KBM-7 (cell line): ENCODE measurements around the gene FHIT.

Experiments
- DNase-seq: peaks from one replicate; pipeline ENCODE4 v3.0.0-alpha.2; 2015
- in situ Hi-C: fragments of 300-500 bp; cut with MboI; formaldehyde crosslinking; loops from 2 replicates; pipeline ENCODE4 v1.14.3; 2020; ENCODE audit warnings: low sequenced_read_pairs, low pct_unique_long_range_greater_than_20kb, mixed read lengths

FHIT gene

DNA sequence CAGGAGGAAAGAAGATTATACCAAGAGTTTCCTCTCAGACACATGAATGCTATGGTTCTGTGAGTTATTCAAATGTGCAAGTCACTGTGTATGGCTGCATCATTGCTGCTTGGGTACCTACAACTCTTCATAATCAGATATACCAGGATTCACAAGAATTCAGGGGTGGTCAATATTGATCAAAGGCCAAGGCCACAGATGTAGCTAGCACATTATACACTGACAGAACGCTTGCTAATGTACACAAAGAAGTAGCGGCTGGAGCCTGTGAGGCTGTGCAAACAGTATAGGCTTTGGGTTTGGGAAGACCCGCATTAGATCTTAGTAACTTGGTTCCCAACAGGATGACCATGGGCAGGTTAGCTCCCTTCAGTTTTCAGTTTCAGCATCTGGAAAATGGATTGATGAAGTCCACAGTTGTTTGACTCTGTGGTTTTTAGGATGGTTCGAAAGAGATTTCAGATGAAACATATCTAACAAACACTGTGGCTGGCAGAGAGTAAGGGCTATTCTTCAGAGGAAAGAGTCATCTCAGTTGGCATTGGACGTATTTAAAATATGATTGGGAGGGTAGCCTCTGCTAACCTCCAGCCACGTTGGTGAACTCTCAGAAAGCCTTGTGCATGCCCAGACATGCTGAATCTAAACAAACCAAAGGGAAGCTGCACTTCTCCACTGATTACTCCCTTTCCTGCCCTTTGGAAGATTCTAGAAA, 1452.7 kb downstream of the FHIT start:
- in situ Hi-C loops, result no loop called here
- no peak for DNase-seq

DNA sequence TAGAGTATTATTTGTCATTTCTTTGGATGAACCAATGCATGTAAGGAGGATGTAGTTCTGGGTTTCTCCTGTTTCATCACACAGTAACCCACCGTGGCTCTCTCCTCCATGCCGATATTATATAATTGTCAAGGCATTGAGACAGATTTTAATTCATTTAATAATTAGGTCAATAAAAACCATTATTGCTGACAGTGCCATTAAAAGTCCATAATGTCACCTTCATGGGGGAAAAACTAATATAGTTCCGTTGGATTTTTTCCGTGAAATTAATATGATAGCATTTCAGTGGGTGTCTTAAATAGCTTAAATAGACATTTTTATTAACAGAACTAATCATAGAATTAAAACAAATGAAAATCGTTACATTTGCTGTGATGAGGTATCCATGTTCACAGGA, 1453.7 kb downstream of the FHIT start:
- DNase-seq, result no peak
- in situ Hi-C loops, result no loop called here

DNA sequence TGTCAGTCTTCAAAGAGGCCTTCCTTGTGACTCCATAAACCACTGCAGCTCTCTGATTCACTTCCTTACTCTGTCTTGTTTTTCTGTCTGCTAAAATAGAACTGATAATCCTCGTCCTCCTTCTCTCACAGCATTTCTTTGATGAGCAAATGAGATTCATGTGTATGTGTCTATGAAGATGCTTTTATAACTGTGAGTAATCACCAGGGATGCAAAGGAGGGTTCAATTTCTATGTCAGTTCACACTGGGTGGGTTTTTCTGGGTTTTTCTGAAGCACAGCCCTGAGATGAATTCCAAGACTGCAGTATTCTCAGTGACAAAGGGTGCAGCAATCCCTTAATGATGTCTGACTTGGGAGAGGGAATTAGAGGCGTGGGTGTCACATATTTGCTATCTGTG, 1454.8 kb downstream of the FHIT start:
- in situ Hi-C loops, result no loop called here
- DNase-seq, result no peak

DNA sequence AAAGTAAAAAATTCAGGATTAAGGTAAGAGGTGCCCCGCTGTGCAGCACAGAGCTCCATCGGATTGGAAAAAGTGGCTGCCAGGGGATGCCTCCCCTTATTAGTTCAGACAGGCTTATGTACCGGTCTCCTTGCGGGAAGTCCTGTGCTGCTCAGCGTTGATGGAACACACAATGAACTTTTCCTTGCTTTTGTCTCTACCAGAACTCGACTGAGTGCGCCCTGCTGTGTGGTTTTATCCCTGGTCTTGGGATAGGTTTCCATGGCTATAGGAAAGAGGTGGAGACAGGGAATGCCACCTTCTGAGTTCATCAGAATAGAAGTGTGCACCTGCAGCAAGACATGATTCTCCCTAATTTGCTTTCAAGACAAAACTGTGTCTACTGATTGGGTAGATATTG, 1455.5 kb downstream of the FHIT start:
- no peak for DNase-seq
- in situ Hi-C loops, result no loop called here

DNA sequence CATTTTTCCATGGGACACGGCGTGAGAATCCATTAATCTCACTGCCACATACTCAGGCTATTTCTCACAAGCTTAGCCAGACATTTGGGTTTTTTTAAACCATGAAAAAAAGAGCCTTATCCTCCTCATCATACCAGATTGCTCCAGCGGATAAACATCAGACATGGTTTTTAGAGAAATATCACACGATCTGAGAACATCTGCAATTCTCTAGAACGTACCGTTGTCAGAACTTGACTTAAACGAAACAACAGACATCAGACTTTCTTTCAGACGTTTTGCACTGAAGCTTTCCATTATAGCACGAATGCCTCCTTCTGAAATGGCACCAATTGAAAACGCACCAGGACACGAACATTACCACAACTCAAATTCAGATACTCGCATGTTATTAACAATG, 1457.3 kb downstream of the FHIT start:
- DNase-seq, result no peak
- in situ Hi-C loops, result no loop called here

DNA sequence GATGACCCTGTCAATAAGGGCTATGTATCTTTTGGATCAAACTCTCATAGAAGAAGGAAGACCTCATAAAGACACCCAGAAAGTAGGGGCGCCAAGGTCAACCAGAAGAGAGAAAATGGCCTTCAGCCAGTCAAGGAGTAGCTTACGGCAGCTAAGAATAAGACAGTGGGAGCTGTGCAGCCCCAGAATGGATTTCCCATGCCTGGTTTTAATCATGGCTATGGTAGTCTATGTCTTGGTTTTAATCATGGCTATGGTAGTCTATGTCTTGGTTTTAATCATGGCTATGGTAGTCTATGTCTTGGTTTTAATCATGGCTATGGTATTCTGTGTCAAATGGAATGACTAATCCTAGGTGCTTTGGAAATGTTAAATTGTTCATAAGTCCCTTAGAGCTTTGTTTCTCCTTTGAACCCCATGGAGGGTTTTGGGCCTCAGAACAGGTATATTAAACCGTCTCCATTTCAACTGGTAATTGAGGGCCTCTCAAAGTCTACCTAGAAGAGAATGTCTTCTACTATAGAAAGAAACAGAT, 1459.4 kb downstream of the FHIT start:
- in situ Hi-C loops, result no loop called here
- no peak for DNase-seq

DNA sequence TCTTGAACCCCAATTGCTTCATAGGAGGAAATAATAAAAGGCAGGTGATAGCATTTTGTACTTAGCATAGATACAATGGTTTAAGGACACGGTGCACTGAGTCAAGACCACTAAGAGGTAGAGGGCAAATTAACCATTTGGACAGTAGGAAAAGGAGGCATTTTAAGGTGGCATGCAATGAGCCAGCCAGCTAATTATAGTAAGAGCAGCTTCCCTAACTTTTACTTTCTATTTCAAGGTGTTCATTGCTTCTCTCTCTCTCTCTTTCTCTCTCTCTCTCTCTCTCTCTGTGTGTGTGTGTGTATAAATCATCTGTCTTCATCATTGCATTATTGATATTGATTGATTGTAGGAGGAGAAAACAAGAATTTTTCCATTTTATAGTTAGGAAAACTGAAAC, 1461.0 kb downstream of the FHIT start:
- in situ Hi-C loops, result no loop called here
- DNase-seq, result no peak

DNA sequence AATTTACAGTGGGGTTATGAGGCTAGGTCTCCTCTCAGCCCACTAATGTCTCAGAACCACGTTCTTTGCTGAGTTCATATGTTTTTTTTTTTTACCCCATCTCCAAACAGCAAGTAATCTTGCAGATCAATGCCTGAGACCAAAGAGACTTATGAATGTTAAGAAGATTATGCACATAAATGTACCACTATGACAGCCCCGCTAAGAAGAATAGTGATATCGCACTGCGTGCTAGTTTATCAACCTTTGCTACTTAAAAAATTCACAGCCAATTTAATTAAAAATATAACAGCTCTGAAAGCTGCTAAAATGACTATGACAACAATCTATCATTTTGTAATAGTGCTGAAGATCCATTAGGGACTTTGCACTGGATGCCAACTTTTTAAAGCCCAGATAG, 1462.5 kb downstream of the FHIT start:
- DNase-seq, result no peak
- in situ Hi-C loops, result no loop called here

DNA sequence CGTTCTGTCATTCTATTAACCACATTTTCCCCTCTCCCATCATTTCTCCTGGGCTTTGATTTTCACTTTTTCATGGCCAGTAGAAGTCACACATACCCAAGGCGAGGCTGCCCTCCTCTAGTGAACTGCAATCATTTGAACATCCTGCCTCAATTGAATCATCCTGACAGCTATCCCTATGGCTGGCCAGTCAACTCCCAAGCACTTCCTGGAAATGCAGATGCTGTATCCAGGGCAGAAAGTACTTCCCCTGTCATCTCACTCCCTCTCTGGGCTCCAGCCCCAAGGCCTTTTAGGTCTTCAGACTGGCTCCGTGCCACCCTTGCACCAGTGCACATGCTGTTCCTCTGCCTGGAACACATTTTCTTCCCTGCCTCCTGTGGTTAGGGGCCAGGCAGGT, 1463.1 kb downstream of the FHIT start:
- DNase-seq, result no peak
- in situ Hi-C loops, result no loop called here

DNA sequence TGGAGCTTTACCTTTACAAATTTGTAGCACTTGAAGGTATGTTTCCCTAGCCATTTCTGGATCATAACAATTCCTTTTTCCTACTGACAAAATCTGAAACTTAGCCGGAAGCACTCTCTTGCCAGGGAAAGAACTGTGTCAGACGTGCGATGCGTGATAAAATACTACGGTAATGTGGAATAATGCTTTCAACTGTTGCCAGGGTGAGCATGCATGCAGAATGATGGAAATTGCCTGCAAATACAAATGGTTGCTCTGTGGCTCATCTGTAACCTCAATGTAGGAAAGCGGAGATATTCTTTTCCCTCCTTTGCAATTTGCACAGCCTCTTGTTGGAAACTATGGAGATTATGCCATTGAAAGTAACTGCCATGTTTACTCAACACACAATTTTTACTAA, 1464.9 kb downstream of the FHIT start:
- in situ Hi-C loops, result no loop called here
- DNase-seq, result no peak

DNA sequence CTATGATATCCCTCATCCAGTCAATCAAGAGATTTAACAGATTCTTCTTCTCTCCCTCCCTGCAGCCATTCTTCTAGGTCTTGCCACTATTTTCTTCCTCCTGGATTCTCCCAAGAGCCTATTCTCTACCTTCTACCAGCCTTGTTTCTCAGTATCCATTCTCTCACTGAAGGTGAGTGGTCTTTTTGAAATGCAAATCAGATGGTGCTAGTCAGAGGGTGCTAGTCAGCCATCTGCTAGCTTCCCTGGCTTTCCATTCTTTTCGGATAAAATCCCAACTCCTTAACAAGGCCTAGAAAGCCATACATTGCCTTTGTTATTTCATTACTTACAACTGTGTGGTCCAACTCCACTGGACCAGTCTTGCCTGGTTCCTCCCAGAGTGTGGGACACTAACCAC, 1467.1 kb downstream of the FHIT start:
- no peak for DNase-seq
- in situ Hi-C loops, result no loop called here

DNA sequence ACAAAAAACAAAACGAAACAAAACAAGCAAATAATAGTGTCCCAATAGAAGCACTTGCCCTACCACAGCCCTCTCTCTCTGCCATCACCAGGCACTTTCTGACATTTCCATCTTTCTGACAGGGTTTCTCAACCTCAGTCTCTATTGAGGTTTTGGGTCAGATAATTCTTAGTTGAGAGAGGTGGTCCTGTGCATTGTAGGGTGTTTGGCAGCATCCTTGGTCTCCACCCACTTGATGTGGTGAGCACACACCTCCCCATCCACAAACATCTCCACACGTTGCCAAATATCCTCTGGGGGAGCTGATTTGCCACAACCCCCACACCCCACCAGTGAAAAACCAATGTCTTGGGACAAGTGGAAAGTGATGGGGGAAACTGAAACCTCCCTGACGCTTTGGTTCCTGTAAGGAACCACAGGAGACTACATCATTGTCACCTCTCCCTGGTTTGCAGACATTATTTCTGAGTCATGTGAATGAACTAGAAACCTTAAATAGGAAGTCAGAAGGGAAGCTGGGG, 1467.7 kb downstream of the FHIT start:
- in situ Hi-C loops, result no loop called here

DNA sequence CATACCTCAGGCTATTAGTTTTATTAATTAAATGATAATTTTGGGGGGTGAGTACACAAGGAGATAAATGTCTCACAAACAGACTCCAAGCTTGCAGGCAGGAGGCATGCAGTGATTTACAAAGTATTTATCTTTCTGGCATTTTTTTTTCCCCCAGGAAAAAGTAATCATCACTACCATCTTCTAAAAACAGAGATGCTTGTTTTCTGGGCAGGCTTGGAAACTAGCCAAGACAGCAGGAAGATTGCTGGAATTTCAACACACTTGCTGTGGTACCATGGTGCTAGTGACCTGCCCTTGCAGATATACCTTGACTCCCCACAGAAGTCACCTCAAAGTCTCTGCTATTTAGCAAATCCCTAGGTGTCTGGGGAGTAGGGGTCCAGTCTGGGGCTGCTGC, 1468.6 kb downstream of the FHIT start:
- in situ Hi-C loops, result no loop called here
- no peak for DNase-seq

More for the DNA sequence above, 1467.7 kb downstream of the FHIT start:
- no peak for DNase-seq

DNA sequence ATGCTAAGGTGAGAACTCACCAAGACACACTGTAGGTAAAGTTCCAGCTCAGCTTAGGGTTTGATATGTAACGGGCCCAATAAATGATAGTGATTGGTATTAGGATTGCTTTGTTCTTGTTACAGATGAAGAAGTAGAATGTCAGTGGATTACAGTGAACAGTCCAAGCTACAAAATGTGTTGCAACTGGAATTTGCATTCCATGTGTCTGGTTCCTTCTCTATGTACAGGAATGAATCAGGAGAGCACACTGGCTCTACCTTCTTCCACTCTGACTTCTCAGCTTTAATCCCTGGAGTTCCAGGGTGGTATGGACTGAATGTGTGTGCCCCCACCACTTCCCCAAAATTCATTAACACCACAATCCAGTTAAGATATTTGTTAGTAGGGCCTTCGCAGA, 1471.0 kb downstream of the FHIT start:
- no peak for DNase-seq
- in situ Hi-C loops, result no loop called here

DNA sequence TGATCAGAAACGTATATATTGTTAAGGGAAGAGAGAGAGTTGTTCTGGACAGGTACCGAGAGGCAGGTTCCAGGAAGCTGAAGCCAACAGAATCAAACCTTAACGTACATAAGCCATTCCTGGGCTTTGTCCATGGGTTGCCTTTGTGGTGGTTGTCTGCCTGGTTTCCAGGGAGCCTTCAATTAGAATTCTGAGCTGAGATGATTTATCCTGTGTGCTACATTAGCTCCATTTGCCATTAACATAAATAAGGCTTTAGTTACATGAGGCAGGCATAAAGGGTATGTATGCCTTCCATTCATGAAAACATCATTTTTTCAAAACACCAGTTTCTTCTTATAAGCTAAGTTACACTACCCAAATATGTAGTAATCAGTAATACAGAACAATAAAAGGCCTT, 1472.0 kb downstream of the FHIT start:
- in situ Hi-C loops, result no loop called here
- DNase-seq, result no peak

DNA sequence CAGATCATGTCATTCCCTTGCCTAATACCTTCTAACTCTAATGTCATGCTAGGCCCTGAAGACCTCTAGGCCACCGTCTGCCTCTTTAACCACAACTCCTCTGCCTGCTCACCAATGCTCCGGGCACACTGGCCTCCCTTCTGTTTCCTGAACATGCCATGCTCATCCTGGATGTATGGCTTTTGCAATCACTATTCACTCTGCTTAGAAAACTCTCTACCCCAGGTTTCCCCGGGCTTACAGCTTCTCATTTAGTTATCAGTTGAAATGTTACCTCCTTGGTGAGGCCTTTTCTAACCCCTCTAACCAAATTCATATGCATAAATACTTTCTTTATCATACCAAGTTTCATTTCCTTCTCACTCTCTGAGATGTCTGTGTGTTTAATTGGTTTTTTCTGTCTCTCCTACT, 1473.6 kb downstream of the FHIT start:
- in situ Hi-C loops, result no loop called here
- DNase-seq, result no peak

DNA sequence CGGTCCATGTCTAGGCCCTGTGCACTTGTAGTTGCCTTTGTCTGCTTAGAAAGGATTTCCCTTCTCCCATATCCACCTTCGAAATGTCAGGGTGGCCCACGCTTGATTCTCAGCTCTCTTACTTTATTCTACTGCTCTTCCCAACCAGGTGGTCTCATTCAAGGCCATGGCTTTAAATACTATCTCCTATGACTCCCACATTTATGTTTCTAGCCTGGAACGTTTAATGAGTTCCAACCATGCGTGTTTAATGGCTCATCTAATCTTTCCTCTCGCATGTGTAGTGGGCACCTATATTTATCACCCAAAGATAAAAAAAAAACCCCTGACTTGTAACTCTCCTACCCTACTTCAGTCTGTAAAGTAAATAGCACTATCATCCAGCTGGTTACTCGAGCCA, 1474.2 kb downstream of the FHIT start:
- DNase-seq, result no peak
- in situ Hi-C loops, result no loop called here

DNA sequence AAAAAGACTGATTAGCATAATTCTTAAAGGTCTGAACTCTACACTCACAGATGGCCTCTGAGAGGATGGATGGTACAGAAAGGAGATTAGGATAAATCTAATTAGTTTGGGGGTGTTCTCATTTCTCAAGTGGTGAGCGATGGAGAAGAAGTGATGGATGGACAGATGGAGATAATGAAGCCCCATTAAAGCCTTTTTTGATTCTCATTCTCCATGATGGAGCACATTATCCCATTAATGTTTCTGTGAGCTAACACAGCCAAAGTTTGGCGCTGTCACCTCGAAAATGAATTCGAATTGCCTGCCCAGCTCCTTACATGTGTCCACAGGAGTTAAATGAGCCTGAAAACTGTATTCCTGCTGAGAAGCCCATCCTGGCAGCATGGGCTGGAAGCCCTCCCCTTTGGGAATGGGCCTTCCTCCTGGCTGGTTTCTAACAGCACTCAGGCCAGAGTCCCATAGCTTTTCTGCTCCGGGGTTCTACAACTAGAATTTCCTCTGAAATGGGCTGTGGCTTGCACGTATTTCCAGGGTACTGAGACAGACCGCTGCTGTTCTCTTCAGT, 1475.4 kb downstream of the FHIT start:
- in situ Hi-C loops, result no loop called here
- DNase-seq, result no peak

DNA sequence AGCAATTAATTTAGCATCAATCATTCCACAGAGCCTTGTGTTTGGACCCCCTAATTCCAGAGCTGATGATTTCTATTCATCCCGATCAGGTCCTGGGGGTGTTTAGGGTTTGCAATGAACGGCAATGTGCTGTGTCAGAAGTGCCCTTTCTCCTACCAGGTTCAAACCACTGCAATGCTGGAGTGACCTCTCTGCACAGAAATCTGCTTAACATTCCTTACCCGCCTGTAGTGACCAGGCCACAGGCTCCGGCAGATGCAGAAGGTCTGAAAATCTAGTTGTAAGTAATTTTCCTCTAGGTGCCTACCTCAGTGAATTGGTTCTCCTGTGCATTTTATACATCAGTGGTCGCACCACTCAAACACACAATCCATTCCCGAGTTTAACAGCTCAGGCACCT, 1476.1 kb downstream of the FHIT start:
- in situ Hi-C loops, result no loop called here
- no peak for DNase-seq

DNA sequence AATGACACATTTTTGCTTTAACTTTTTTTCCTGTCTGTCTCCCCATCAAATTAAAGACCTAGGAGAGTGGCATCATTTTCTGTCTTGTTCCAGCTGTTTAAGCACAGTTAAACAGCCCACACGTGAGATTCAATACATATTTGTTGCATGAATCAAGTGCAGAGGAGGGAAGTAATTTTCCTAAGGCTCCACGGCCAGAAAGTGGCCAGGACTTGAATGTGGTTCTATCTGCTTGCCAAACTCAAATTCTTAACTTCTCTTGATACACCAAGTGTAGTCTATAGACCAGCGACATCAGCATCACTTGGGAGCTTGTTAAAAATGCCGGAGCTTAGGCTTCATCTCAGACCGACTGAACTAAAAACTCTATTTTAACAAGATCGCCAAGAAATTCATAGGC, 1476.6 kb downstream of the FHIT start:
- DNase-seq, result no peak
- in situ Hi-C loops, result no loop called here

DNA sequence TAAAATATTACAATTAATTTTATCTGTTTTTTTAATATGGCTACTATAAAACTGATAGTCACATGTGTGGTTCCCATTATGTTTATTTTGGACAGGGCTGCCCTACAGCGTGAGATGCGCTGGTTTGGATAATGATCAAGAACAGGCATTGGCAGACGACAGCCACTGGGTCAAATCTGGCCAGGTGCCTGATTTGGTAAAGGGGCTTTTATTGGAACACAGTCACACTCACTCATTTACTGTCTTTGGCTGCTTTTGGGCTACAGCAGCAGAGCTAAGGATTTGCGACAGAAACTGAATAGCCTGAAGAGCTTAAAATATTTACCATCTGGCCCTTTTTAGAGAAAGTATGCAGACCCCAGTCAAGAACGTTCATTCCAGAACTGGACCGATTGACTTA, 1477.3 kb downstream of the FHIT start:
- no peak for DNase-seq
- in situ Hi-C loops, result no loop called here
